Vagina (tissue), 2 donors: ENCODE measurements around the gene GIPC2.
"Not testable (repeated sequence)": the region's sequence is repeated elsewhere in the genome, so short reads cannot be mapped to it uniquely, and the experiment has no call there.

Experiments used
- CTCF ChIP-seq, 3 experiments: fragments of 450-650 bp in 2 of 3; fragments of 200-600 bp in 1 of 3; sonication (generic) in 1 of 3; IDR thresholded peaks; one replicate each; pipeline ENCODE4 v1.5.1; 2017 to 2019; ENCODE audit warnings: antibody characterized with exemption in 3 of 3, mild to moderate bottlenecking in 2 of 3, moderate library complexity in 2 of 3
- POLR2A ChIP-seq, 2 donors: fragments of 450-650 bp; IDR thresholded peaks; one replicate each; pipeline ENCODE4 v1.6.1; 2017; ENCODE audit warnings: antibody characterized with exemption in 2 of 2, mild to moderate bottlenecking in 2 of 2, moderate library complexity in 2 of 2

- not testable (repeated sequence) for TF ChIP-seq CTCF, POLR2A (IDR thresholded peaks at IDR 0.05)
These were observed 63.9 kb downstream of the GIPC2 start for GRCh38 chr1:78109659-78110058.
